Umbilical cord (tissue), 2 donors: Measurements from ENCODE around the gene CDKN2B. TPM values are rescaled to one million over a fixed set of nuclear protein-coding genes. Genes with fewer than 3 reads are reported as not detected.
"Not testable (repeated sequence)": the region's sequence is repeated elsewhere in the genome, so short reads cannot be mapped to it uniquely, and the experiment has no call there.

Source experiments
- DNase-seq: peaks from one replicate; pipeline ENCODE4 v3.0.0-alpha.2; 2015; ENCODE audit warnings: low spot score
- total RNA-seq: library from RNA; depleted of rRNA; stranded (reverse); fragments of >200 nt; gene quantifications from one replicate; pipeline ENCODE4 v1.2.3, GENCODE V29; 2014; ENCODE audit warnings: low replicate concordance; ENCODE audit not compliant: insufficient read depth

CDKN2B gene, protein sequence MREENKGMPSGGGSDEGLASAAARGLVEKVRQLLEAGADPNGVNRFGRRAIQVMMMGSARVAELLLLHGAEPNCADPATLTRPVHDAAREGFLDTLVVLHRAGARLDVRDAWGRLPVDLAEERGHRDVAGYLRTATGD
- total RNA-seq = 38.5 TPM

DNA sequence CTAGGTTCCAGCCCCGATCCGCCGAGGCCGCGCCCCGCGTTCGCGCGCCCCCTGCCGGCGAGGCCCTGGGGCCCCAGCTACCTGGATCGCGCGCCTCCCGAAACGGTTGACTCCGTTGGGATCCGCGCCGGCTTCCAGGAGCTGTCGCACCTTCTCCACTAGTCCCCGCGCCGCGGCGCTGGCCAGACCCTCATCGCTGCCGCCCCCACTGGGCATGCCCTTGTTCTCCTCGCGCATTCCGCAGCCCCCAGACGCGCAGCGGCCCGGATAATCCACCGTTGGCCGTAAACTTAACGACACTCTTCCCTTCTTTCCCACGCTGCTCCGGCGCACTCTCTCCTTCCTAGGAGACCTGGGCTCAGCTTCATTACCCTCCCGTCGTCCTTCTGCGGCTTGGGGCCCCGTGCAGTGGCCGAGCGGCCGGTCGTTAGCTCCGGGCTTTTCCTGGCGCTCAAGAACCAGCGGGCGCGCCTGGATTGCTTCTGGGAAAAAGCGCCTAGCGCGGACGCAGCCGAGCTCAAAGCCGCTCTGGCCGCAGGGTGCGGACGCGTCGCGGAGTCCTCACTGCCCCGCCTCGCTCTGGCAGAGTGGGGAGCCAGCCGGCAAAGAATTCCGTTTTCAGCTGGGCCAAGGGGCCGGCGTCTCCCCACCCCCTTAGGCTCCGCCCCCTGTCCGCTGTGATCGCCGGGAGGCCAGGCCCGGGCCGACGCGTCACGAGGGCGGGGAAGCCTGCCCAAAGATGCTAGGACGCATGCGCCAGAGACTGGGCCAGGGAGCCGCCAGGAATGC lies at the start of gene CDKN2B:
Gene CDKN2B (minus strand): TSS at position 589 of the 789 bp plus-strand sequence. CDS start 352 bp downstream, at position 237.
- peak; percentile 96 for DNase-seq

DNA sequence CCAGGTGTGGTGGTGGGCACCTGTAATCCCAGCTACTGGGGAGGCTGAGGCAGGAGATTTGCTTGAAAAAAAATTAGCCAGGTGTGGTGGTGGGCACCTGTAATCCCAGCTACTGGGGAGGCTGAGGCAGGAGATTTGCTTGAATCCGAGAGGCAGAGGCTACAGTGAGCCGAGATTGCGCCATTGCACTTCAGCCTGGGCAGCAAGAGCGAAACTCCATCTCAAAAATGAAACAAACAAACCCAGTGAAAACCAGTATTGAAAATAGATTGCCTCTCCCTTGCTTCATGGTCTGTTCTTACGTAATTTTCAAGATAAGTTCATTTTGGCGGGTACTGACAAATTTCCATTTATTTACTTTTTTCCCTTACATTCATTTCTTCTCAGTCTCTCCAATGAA lies 48.9 kb upstream of the CDKN2B start:
- not testable (repeated sequence) for DNase-seq

DNA sequence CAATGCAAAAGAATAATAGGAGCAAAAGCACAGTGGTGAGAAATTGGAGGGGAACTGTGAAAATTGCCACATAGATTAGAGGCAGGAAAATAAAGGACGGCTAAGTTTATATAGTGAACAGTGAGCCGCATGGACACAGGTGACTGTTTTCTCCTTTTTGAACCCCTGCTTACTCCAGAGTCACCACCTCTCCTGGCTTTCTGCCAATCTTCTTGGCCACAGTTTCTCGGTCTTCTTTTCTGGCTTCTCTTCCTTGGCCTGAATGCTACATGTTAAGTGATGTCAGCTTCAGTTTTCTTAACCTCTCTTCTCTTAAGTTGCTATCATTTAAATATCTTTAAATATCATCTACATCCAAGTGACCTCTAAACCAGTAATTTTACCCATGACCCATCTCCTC lies 47.3 kb upstream of the CDKN2B start:
- no peak for DNase-seq

DNA sequence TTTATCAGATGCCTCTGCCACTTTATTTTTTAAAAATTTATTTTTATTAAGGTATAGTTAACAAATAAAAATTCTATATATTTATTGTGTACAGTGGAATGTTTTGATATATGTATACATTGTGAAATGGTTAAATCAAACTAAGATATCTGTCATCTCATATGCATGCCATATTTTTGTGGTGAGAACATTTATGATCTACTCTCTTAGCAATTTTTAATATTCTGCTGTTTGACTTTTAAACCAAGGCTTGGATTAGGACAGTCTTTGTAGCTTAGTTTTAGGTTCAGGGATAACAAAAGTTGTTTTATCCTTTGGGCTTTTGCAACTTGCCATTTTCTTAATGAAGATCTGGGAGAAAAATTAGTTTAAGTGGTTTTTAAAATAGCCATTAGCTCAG lies 46.0 kb upstream of the CDKN2B start:
- no peak for DNase-seq

DNA sequence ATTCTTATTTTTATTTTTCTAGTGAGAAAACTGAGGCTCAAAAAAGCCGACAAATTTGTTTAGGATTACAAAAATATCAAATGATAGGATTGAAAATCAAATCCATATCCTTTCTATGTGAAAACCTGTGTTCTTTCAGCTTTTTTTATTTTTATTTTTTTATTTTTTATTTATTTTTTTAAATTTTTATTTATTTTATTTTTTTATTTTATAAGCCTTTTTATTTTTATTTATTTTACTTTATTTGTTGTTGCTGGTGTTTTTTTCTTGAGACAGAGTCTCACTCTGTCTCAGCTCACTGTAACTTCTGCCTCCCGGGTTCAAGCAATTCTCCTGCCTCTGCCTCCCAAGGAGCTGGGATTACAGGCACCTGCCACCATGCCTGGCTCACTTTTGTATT lies 45.4 kb upstream of the CDKN2B start:
- no peak for DNase-seq

DNA sequence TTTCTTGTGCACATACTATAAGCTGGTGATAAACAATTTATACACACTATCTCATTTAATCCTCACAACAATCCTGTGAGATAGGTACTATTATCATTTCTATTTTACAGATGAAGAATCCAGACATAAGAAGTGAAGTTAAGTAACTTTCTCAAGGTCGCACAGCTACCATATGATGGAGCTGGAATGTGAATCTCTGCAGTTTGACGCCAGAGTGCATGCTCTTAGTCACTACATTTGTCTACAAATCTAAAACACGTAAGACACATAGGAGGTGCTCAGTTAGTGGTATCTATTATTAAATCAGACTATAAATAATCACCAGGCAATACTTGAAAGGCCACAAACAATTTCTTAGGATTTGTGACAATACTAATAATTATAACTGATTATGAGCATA lies 45.0 kb upstream of the CDKN2B start:
- no peak for DNase-seq

DNA sequence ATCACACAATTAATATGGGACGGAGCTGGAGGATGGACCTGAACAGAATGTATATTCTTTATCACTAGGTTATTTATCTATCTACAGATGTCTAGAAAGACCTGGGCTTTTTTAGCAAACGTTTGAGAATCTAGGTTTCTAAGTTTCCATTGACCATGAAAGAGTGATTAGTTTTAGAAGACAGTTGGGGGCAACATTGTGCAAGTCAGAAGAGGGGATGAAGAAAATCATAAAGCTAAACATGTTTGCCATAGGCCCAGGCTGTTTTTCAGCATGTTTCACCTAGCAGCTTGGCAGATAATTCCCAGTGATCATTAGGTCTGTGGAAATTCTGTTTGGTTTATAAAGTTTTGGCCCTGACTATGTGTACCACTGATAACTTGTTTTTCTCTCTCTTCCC lies 44.1 kb upstream of the CDKN2B start:
- no peak for DNase-seq

DNA sequence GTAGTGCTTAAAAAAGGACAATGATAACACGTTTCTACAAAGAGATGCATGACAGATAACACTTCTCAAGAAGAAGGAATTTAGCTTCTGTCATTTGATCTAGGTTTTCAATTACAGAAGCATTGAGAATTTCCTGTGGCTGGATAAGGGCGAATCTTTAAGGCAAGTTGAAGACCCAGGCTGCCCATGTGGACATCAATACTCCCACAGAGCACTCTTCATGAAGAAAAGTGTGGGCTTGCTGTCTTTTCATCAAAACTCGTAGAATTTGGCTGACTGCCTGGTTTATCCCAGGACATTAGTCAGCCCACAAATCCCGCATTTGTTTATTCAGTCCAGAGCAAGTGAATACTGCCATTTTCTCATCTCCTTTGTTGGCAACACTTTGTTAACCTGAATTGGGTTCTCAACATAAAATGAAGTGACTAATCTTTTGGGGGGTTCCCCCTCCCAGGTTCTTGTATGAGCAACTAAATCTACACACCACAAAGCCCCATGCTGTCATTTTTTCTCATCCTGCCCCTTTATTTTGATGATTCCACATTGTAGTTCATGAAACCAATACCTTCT lies 43.4 kb upstream of the CDKN2B start:
- no peak for DNase-seq

DNA sequence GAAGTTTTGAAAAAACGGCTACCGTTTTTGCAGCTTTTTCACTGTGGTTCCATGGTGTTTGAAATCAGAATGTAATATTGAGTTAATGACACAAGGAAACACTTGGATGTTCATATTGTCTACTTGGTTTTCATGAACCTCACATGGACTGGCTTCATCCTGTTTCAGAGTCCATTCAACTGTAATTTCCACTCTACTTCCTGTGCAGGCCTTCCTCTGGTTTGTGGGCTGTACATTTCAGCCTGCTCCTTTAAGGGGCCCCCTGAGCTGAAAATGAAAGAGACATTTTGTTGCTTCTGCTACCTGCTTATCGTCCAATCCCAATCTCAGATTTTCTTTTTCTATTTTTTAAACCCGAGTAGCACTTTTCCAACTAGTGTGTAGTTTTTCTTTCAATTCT lies 41.8 kb upstream of the CDKN2B start:
- DNase-seq = no peak

DNA sequence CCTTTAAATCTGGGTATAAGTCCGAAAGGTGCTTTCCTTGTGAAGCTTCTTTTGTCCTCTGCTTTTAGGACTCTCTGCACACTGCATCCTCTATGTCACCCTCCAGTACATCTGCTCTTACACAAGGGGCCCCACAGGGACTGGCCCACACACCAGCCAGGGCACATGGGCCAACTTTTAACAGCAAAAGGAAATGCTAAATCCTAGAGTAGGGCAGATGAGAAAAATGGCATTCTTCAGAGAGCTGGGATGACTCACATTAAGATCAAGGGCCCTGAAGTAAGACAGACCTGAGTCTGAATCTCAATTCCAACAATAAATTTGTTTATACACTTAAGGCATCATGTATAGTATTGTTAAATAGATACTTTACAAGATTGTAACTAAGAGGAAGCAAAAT lies 40.3 kb upstream of the CDKN2B start:
- DNase-seq = no peak

DNA sequence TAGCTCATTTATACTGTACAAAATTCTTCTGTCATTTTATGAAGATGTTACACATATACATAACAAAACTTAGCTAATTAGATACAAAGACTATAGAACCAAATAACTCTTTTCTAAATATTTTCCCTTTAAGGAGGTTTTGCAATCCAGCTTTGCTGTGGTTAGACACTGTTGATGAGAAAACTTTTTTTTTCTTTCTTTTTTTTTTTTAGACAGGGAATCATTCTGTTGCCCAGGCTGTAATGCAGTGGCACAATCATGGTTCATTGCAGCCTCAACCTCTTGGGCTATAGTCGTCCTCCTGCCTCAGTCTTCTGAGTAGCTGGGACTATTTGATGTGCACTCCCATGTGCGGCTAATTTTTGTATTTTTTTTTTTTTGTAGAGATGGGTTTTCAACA lies 38.5 kb upstream of the CDKN2B start:
- no peak for DNase-seq

DNA sequence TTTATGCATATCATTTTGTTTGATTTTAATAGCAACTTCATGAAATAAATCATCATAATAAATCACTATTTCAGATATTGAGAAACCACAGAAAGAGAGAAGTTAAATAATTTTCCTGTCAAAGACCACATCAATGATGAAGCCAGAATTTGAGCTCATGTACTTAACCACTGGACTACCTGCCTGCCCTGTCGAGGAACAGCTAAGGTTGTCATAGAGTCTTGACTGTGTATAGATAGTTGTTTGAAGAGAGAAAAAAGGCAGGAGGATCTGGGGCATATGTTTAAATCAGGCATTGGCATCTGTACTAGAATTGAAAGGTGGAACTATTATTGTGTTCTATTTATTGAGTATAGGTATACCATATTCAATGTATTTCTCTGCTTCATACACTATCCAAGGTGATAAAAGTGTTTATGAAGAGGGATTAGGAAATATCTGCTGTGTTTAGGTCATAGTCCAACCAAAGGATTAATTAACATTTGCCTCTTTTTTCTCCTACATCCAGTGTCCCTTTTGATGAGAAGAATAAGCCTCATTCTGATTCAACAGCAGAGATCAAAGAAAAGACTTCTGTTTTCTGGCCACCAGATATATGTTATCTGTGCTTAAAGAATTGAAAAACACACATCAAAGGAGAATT lies 37.3 kb upstream of the CDKN2B start:
- DNase-seq = no peak

DNA sequence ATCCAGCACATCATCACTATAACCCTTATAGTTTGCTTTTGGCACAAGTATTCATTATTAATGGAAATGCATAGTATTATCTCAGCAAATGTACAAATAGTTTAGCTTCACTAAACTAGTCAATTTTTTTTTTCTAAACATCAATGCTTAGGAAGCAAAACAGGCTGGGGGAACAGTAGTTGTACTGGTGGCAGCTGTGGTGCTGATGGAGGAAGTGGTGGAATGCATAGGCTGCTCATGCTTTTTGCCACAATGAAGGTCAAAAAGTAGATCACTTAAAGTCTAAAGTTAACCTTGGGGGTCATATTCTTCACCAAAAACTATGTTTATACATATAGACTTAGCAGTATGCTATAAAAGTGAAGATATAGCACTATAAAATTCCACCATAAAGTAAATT lies 36.3 kb upstream of the CDKN2B start:
- DNase-seq = no peak

DNA sequence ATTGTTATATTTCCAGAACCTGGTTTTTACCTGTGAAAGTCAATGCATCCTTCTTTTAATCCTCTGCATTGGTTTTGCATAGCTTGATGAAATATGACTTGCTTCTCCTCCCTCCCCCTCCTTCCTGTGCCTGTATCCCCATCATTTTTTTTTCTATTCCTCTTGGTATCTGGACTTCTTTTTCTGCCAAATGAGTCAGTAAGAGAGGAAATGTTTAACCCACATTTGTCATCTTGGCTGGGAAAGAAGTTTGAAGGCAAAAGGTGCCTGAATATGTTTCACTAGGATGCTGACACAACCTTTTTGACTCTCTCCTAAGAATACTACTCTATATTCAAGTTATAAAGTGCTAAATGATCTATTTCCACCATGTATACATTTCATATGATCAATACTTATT lies 35.5 kb upstream of the CDKN2B start:
- no peak for DNase-seq

DNA sequence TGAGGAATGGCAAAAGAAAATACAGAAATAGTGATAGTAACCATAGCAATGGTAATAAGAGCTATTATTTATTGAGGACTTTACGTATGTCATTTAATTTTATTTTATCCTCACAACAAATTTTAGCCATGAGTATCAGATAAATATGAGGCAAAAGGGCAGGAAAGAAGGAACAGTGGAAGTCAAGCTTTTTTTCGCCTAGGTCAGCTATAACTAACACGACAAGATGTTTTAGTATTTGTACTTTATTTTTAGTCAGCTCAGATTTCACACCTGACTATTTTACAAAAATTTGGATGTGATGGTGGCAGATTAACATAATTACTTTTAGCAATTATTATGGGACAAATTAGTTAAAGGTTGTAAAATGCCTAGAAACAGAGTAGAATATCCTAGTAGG lies 34.8 kb upstream of the CDKN2B start:
- no peak for DNase-seq

DNA sequence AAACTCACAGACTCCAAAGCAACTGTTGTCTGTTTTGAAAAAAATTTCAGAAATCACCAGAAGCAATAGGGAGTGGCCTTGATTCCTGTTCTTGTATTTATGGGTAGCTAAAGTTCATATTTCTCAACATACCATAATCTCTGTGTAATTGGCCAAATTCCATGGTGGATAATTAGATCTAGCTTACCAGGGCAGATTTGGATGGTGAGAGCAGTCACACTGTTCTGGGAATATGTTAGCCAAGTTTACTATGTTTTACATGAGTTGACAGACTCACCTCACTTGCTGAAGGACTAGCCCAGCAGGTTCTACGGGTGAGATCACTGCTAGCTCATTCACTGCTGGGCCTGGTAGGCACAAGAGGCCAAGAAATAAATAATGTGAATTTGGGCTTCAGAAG lies 32.7 kb upstream of the CDKN2B start:
- DNase-seq = peak; percentile 65

DNA sequence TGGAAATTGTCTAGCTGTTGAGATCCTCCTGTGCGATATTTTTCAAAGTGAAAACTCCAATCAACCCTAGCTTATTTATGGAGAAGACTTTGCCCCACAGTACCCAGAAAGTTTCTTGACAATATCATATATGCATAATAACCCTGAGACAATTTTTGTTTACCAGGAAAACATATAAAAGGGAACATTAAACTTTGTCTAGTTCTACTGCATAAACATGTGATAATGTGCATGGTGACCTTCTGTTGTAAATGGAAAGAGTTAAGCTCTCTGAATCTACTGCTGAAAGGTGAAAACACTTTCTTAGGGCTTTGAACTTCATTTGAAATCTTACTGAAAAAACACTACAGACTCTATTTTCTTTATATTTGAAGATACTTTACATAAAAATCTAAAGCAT lies 32.2 kb upstream of the CDKN2B start:
- no peak for DNase-seq

DNA sequence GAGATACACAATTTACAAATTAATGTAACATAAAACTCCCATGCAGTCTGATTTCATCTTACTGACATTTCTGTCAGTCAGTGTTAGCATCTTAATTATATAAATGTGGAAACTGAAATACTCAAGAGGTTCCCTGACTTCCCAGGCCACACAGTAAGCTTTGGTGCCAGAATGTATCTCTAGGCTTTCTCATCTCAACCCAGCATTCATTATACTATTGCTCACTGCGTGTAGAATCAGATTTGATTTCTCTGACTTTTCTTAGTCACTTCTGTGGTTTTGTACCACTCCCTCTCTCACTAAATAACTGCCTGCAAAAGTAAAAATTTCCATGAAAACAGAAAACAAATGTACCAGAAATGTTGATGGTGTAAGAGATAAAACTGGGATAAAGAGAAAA lies 31.7 kb upstream of the CDKN2B start:
- DNase-seq = no peak

DNA sequence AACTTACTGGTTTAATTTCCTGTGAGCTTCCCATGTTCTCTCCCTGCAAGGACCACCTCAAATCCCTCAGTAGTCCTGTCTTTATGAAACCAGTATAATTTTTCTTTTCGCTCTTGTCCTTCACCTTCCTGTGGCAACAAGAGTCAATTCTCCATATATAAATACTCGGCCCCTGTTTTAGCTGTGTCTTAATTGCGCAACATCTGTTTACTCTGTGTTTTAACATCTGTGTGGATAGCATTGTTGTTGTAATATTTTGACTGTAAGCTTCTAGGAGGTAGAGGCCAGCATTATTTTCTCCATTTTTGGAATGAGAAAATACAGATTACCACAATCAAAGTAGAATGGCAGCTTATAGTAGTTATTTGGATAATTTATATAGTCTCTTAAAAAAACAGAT lies 30.2 kb upstream of the CDKN2B start:
- DNase-seq = no peak

DNA sequence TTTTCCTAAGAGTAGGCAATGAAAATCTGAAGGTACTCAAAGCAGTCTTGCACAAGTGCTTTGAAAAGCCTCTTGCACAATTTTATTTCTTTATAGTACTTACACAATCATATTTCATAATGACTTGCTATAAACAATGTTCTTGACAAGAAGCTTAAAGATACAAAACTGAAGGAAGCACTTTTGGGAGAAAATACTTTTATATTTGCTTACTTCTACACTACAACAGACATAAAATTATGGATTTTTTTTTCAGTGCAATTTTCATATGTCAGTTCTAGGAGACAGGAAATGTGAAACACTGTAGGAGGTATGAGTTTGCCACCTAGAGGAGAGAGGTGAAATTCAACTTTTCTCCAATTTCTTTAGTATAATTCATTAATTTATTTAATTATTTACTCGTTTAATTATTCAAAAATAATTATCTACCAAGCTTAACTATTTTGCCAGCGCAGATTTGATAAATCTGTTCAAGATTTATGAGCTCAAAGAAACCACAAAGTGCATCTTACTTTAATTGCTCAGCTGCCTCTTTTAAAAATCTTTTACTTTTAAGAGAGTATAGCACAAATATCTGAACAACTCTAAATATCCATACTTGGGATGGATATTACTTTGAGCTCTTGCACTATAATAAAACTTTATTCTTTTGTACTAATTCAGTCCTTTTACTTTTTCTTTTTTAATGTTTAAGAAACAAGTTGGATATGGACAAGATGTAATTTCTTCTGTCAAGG lies 29.0 kb upstream of the CDKN2B start:
- peak; percentile 34 for DNase-seq

DNA sequence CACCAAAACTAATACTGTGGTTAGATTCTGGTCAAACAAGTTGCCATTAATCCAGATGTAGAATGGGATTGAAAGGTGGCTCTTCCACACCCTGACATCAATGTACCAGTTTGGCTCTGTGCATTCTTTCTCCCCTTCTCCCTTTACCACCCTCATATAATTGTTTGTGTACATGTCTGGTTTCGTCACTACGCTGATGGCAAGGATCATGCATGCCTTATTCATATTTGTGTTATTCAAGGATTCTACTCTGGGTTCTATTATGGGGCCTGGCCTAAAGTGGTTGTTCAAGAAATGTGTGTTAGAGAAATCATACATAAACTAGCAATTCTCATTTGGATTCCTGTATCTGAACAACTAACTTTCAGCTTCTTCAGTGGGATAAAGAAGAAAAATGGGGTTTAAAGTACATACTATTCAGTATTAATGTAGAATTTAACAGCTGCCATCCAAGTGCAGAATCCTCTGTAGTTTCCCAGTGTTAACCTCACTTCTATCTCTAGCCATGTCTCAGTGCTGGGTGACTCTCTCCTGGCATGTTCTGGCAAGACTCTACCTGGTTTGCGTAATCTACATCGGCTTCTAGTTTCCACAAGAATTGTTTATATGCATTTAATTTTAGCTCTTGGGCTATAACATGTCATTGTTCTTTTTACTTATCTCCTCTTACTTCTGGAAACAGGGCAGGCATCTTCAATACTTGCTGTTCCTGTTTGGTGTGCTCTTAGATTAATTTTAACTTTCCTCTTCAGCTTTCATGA lies 27.9 kb upstream of the CDKN2B start:
- peak; percentile 42 for DNase-seq
